MG63 (cell line): ENCODE results near the gene PRSS56. TPM values are rescaled to one million over a fixed set of nuclear protein-coding genes. Genes with fewer than 3 reads are reported as not detected.

Experiments
- DNase-seq: peaks from one replicate; pipeline ENCODE4 v3.0.0-alpha.2; 2020
- H3K27me3 ChIP-seq: fragments of 250-450 bp; sonication (Bioruptor Pico); 2 replicates; pipeline ENCODE4 v1.5.1; 2020; ENCODE audit warnings: mild to moderate bottlenecking, moderate library complexity
- H3K36me3 ChIP-seq: fragments of 250-450 bp; sonication (Bioruptor Pico); 2 replicates; pipeline ENCODE4 v1.5.1; 2020; ENCODE audit warnings: mild to moderate bottlenecking, moderate library complexity
- H3K4me3 ChIP-seq: fragments of 250-450 bp; sonication (Bioruptor Pico); 2 replicates; pipeline ENCODE4 v1.5.1; 2020; ENCODE audit warnings: mild to moderate bottlenecking, moderate library complexity
- H3K9me3 ChIP-seq: fragments of 250-450 bp; sonication (Bioruptor Pico); 2 replicates; pipeline ENCODE4 v1.5.1; 2020; ENCODE audit warnings: mild to moderate bottlenecking, moderate library complexity
- total RNA-seq: library from RNA; depleted of rRNA; stranded (reverse); fragments of >200 nt; shearing (Covaris generic); gene quantifications from 2 replicates; pipeline ENCODE4 v1.2.3, GENCODE V29; 2014; ENCODE audit warnings: low replicate concordance

PRSS56 gene
- total RNA-seq, 1 experiment from 2014 or later: not detected

- no peak overlapping the region for H3K4me3 ChIP-seq
- no peaks in the 10 kb centered on the region for H3K9me3 ChIP-seq
- no peak for DNase-seq
- peaks cover 20% of the 10 kb centered on the region for H3K27me3 ChIP-seq
- no peaks in the 10 kb centered on the region for H3K36me3 ChIP-seq
Measured at GRCh38 chr2:232484628-232485347, 35.4 kb upstream of the PRSS56 start.

- peaks cover 20% of the 10 kb centered on the region for H3K27me3 ChIP-seq
- H3K4me3 ChIP-seq: no peak overlapping the region
- DNase-seq: no peak
- H3K36me3 ChIP-seq: no peaks in the 10 kb centered on the region
- H3K9me3 ChIP-seq: no peaks in the 10 kb centered on the region
Measured at GRCh38 chr2:232485348-232485756, 34.8 kb upstream of the PRSS56 start.

- no peaks in the 10 kb centered on the region for H3K9me3 ChIP-seq
- DNase-seq: no peak
- no peaks in the 10 kb centered on the region for H3K36me3 ChIP-seq
- H3K27me3 ChIP-seq: peaks cover 20% of the 10 kb centered on the region
- H3K4me3 ChIP-seq: no peak overlapping the region
Measured at GRCh38 chr2:232485757-232486557, 34.2 kb upstream of the PRSS56 start.

- DNase-seq: no peak
- peaks cover 20% of the 10 kb centered on the region for H3K27me3 ChIP-seq
- H3K9me3 ChIP-seq: no peaks in the 10 kb centered on the region
- H3K36me3 ChIP-seq: no peaks in the 10 kb centered on the region
- no peak overlapping the region for H3K4me3 ChIP-seq
Measured at GRCh38 chr2:232486558-232487384, 33.4 kb upstream of the PRSS56 start.

GRCh38 chr2:232487385-232488096, 32.6 kb upstream of the PRSS56 start, which contains the start of gene ECEL1:
ECEL1 (minus strand) TSS chr2:232487834; CDS start chr2:232486653, 1,181 bp downstream.
- H3K27me3 ChIP-seq: peaks cover 20% of the 10 kb centered on the region
- no peak for DNase-seq
- no peaks in the 10 kb centered on the region for H3K36me3 ChIP-seq
- no peak within 1 kb of the TSS for H3K4me3 ChIP-seq
- H3K9me3 ChIP-seq: no peaks in the 10 kb centered on the region

- H3K27me3 ChIP-seq: peaks cover 20% of the 10 kb centered on the region
Measured at GRCh38 chr2:232488097-232488711, 32.0 kb upstream of the PRSS56 start.

GRCh38 chr2:232488721-232489300, 31.4 kb upstream of the PRSS56 start:
- Histone ChIP-seq H3K4me3 (no peak overlapping the region), H3K27me3 (peaks cover 20% of the 10 kb centered on the region), H3K9me3 (no peaks in the 10 kb centered on the region), H3K36me3 (no peaks in the 10 kb centered on the region)
- DNase-seq: no peak

More at GRCh38 chr2:232488097-232488711, 32.0 kb upstream of the PRSS56 start:
- H3K4me3 ChIP-seq: no peak overlapping the region
- H3K9me3 ChIP-seq: no peaks in the 10 kb centered on the region
- H3K36me3 ChIP-seq: no peaks in the 10 kb centered on the region
- DNase-seq: no peak

- Histone ChIP-seq H3K36me3 (no peaks in the 10 kb centered on the region), H3K4me3 (no peak overlapping the region), H3K9me3 (no peaks in the 10 kb centered on the region), H3K27me3 (peaks cover 20% of the 10 kb centered on the region)
- DNase-seq: no peak
Measured at GRCh38 chr2:232489516-232490220, 30.5 kb upstream of the PRSS56 start.

GRCh38 chr2:232490221-232491138, 29.7 kb upstream of the PRSS56 start:
- DNase-seq: no peak
- H3K4me3 ChIP-seq: no peak overlapping the region
- no peaks in the 10 kb centered on the region for H3K36me3 ChIP-seq
- no peaks in the 10 kb centered on the region for H3K9me3 ChIP-seq
- H3K27me3 ChIP-seq: peaks cover 16% of the 10 kb centered on the region

- no peak for DNase-seq
- Histone ChIP-seq H3K27me3 (peaks cover 8% of the 10 kb centered on the region), H3K9me3 (no peaks in the 10 kb centered on the region), H3K36me3 (no peaks in the 10 kb centered on the region), H3K4me3 (no peak overlapping the region)
Measured at GRCh38 chr2:232491139-232491780, 28.9 kb upstream of the PRSS56 start.

- Histone ChIP-seq H3K9me3 (no peaks in the 10 kb centered on the region), H3K27me3 (no peaks in the 10 kb centered on the region), H3K36me3 (no peaks in the 10 kb centered on the region), H3K4me3 (no peak overlapping the region)
- DNase-seq: no peak
Measured at GRCh38 chr2:232492236-232492848, 27.8 kb upstream of the PRSS56 start.

- Histone ChIP-seq H3K36me3 (no peaks in the 10 kb centered on the region), H3K4me3 (no peak overlapping the region), H3K27me3 (no peaks in the 10 kb centered on the region), H3K9me3 (no peaks in the 10 kb centered on the region)
- no peak for DNase-seq
Measured at GRCh38 chr2:232492963-232493700, 27.1 kb upstream of the PRSS56 start.
